Lung (tissue), 12 donors: ENCODE data around the gene TMEM14B. TPM values are rescaled to one million over a fixed set of nuclear protein-coding genes. Genes with fewer than 3 reads are reported as not detected.
A peak's percentile ranks its signal among the peaks of the same experiment; 100 is the strongest.

Experiments
- ATAC-seq: fragments of 200-7000 bp; cut with Tn5 transposase; one replicate; pipeline ENCODE4 v1.9.1; 2020; ENCODE audit warnings: moderate number of reproducible peaks; ENCODE audit not compliant: insufficient read depth, low FRiP score
- DNase-seq, 3 donors: peaks; one replicate each; pipeline ENCODE4 v3.0.0-alpha.2; 2013 to 2017
- H3K27ac ChIP-seq, 2 donors: one replicate each; pipeline ENCODE4 v1.5.1; 2013; ENCODE audit warnings: mild to moderate bottlenecking in 2 of 2, moderate library complexity in 2 of 2, control low read depth in 1 of 2, inconsistent platforms in 1 of 2, low read depth in 1 of 2, low read length in 1 of 2
- H3K27me3 ChIP-seq, 3 donors: one replicate each; pipeline ENCODE4 v1.5.1; 2013; ENCODE audit warnings: low read length in 2 of 3; ENCODE audit not compliant: control insufficient read depth in 3 of 3, insufficient read depth in 3 of 3
- H3K36me3 ChIP-seq, 4 donors: one replicate each; pipeline ENCODE4 v1.5.1; 2013; ENCODE audit warnings: low read length in 4 of 4, mild to moderate bottlenecking in 1 of 4, moderate library complexity in 1 of 4; ENCODE audit not compliant: control insufficient read depth in 4 of 4, insufficient read depth in 4 of 4
- H3K4me1 ChIP-seq, 5 donors: one replicate each; pipeline ENCODE4 v1.5.1; 2013; ENCODE audit warnings: low read length in 5 of 5, mild to moderate bottlenecking in 2 of 5, moderate library complexity in 1 of 5; ENCODE audit not compliant: control insufficient read depth in 5 of 5, insufficient read depth in 5 of 5
- H3K4me3 ChIP-seq: one replicate; pipeline ENCODE4 v1.5.1; 2013; ENCODE audit warnings: mild to moderate bottlenecking, control low read depth, moderate library complexity
- H3K9ac ChIP-seq, 2 donors: one replicate each; pipeline ENCODE4 v1.5.1; 2013; ENCODE audit warnings: low read length in 2 of 2, control low read depth in 1 of 2; ENCODE audit not compliant: insufficient read depth in 1 of 2
- H3K9me3 ChIP-seq, 4 donors: one replicate each; pipeline ENCODE4 v1.5.1; 2013; ENCODE audit warnings: low read length in 3 of 4, mild to moderate bottlenecking in 1 of 4, moderate library complexity in 1 of 4; ENCODE audit not compliant: control insufficient read depth in 4 of 4, insufficient read depth in 3 of 4
- WGBS, 2 donors: extraction: QIAGEN DNeasy Blood & Tissue Kit; methylation state at CpG; one replicate each; pipeline ENCODE4 v1.1.7; 2013; 5-methylcytosine and 5-hydroxymethylcytosine counted together
- polyA plus RNA-seq, 2 donors: library from polyadenylated mRNA; stranded (reverse); fragments of 200-250 nt; gene quantifications; one replicate each; pipeline ENCODE4 v1.2.1, GENCODE V29; 2013
- total RNA-seq, 2 donors: library from RNA; depleted of rRNA in 1 of 2; stranded (reverse); fragments of >200 nt in 1 of 2; gene quantifications; one replicate each; pipeline ENCODE4 v1.2.1, GENCODE V29; 2014 to 2021
- TF ChIP-seq, protein P1 (sequence below): IDR thresholded peaks from 2 replicates; pipeline ENCODE4 v1.5.1; 2012; ENCODE audit warnings: mild to moderate bottlenecking; ENCODE audit errors: control extremely low read depth, extremely low read depth
- donor health status: control.
- donor health status: control.
- donor health status: Bipolar disorder and iron deficiency.
- donor health status: healthy.
- donor health status: DM: yes; HTN: yes; CAD: no.

Gene TMEM14B
- total and polyA plus RNA-seq, 4 donors, result 45.6 to 112 (median 62.4) TPM

DNA sequence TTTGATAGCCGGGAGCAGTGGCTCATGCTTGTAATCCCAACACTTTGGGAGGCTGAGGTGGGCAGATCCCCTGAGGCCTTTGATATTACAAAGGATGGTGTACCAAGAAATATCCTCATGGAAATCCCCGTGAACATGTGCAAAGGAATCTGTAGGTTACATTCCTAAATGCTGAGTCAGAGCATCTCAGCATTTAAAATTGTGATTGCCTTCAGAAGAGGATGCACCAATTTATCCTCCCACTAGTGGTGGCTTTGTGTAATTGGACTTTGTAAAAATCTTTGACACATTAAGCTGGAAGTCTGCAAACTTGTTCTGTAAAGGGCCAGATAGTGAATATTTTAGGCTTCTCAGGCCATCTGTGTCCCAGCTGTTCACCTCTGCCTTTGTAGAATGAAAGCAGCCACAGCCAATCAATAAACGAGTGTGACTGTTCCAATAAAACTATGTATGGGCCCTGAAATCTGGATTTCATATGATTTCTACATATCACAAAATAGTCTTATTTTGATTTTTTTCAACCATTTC is 11.8 kb downstream of the TMEM14B start:
- Histone ChIP-seq H3K27ac (peak overlapping the region in 1 of 2 donors; percentile 80), H3K9ac (no peak overlapping the region), H3K9me3 (no peaks in the 10 kb centered on the region), H3K4me3 (no peak overlapping the region), H3K36me3 (peaks cover 8 to 23% (median 20%) of the 10 kb centered on the region in 4 donors), H3K4me1 (peaks cover 0 to 6% (median 0%) of the 10 kb centered on the region in 5 donors), H3K27me3 (no peaks in the 10 kb centered on the region)
- WGBS, 2 donors, result 63 to 67% methylated on average over 3 of the region's 3 CpGs
- ATAC-seq, result no peak
- peak in 1 of 3 donors; percentile 22 for DNase-seq
- TF ChIP-seq, protein P1, sequence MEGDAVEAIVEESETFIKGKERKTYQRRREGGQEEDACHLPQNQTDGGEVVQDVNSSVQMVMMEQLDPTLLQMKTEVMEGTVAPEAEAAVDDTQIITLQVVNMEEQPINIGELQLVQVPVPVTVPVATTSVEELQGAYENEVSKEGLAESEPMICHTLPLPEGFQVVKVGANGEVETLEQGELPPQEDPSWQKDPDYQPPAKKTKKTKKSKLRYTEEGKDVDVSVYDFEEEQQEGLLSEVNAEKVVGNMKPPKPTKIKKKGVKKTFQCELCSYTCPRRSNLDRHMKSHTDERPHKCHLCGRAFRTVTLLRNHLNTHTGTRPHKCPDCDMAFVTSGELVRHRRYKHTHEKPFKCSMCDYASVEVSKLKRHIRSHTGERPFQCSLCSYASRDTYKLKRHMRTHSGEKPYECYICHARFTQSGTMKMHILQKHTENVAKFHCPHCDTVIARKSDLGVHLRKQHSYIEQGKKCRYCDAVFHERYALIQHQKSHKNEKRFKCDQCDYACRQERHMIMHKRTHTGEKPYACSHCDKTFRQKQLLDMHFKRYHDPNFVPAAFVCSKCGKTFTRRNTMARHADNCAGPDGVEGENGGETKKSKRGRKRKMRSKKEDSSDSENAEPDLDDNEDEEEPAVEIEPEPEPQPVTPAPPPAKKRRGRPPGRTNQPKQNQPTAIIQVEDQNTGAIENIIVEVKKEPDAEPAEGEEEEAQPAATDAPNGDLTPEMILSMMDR, result peak; percentile 11

DNA sequence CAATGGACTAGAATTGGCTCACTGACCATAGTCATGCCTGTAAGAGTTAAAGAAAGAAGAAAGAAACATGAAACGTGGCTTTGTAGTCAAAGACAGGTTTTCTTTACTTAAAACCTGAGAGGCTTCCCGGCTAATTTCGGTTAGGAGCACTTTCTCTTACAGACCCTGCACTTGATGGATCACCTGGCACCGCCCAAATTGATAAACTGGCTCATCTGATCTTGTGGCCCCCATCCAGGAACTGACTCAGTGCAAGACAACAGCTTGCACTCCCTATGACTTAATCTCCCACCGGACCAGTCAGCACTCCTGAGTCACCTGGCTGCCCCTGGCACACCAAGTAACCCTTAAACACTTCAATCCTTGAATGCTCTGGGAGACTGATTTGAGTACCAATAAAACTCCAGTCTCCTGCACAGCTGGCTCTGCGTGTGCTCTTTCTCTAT is 12.3 kb downstream of the TMEM14B start:
- TF ChIP-seq, protein P1, result no peak
- WGBS, 2 donors, result 71 to 89% methylated on average over 6 of the region's 6 CpGs
- peak; percentile 55 for ATAC-seq
- Histone ChIP-seq H3K27me3 (no peaks in the 10 kb centered on the region), H3K4me1 (peaks cover 0 to 6% (median 0%) of the 10 kb centered on the region in 5 donors), H3K9me3 (no peaks in the 10 kb centered on the region), H3K9ac (no peak overlapping the region), H3K4me3 (no peak overlapping the region), H3K27ac (peak overlapping the region in 1 of 2 donors; percentile 80), H3K36me3 (peaks cover 8 to 20% (median 16%) of the 10 kb centered on the region in 4 donors)
- DNase-seq, result no peak

- no peak for DNase-seq
- no peaks in the 10 kb centered on the region for H3K27me3 ChIP-seq
- H3K9me3 ChIP-seq, result no peaks in the 10 kb centered on the region
- H3K4me3 ChIP-seq, result no peak overlapping the region
- TF ChIP-seq, protein P1, result no peak
- H3K4me1 ChIP-seq, result peaks cover 0 to 6% (median 0%) of the 10 kb centered on the region in 5 donors
- H3K36me3 ChIP-seq, result peaks cover 0 to 10% (median 5%) of the 10 kb centered on the region in 4 donors
- 90 to 93% methylated on average over 2 of the region's 2 CpGs for WGBS, 2 donors
- ATAC-seq, result no peak
- no peak overlapping the region for H3K9ac ChIP-seq
- no peak overlapping the region for H3K27ac ChIP-seq
Measured at GRCh38 chr6:10763006-10763405, 15.4 kb downstream of the TMEM14B start.

GRCh38 chr6:10769419-10769818 is 21.8 kb downstream of the TMEM14B start:
- Histone ChIP-seq H3K9me3 (no peaks in the 10 kb centered on the region), H3K4me3 (no peak overlapping the region), H3K36me3 (peaks cover 0 to 7% (median 6%) of the 10 kb centered on the region in 4 donors), H3K27me3 (no peaks in the 10 kb centered on the region), H3K4me1 (no peaks in the 10 kb centered on the region), H3K9ac (no peak overlapping the region), H3K27ac (no peak overlapping the region)
- 96% methylated on average over 3 of the region's 3 CpGs for WGBS, 2 donors
- no peak for DNase-seq
- no peak for ATAC-seq
- TF ChIP-seq, protein P1, result no peak
